GM12875 (cell line): ENCODE measurements around the gene RIMKLB.

ENCODE experiments used
- H3K4me3 ChIP-seq: one replicate; pipeline ENCODE4 v1.5.1; 2011; ENCODE audit warnings: low read depth, low read length, control low read depth
- CTCF ChIP-seq: IDR thresholded peaks from 2 replicates; pipeline ENCODE4 v1.5.1; 2011; ENCODE audit warnings: low read depth, mild to moderate bottlenecking, control low read depth, inconsistent platforms, low read length, moderate library complexity, borderline replicate concordance; ENCODE audit not compliant: insufficient read depth

The RIMKLB gene

DNA sequence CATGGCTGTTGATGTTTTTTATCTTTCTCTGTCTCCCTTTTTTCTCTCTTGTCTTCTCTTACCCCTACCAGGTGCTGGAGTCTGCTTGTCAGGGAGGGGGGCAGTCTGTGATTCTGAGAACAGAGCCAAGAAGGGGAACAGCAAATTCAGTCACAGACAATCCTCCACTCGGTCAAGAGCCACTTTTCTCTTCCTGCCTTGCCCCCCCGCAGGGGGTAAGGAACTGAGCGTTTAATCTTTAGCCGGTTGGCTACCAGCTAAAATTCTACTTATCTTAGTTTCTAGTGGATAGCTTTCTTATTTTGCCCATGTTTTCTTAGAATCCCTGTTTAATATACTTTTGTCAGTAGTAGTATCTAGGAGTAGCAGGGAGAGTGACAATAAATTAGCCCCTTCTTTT lies 1.9 kb downstream of the RIMKLB start:
- peak overlapping the region; percentile 6 for H3K4me3 ChIP-seq
- no peak for TF ChIP-seq CTCF

DNA sequence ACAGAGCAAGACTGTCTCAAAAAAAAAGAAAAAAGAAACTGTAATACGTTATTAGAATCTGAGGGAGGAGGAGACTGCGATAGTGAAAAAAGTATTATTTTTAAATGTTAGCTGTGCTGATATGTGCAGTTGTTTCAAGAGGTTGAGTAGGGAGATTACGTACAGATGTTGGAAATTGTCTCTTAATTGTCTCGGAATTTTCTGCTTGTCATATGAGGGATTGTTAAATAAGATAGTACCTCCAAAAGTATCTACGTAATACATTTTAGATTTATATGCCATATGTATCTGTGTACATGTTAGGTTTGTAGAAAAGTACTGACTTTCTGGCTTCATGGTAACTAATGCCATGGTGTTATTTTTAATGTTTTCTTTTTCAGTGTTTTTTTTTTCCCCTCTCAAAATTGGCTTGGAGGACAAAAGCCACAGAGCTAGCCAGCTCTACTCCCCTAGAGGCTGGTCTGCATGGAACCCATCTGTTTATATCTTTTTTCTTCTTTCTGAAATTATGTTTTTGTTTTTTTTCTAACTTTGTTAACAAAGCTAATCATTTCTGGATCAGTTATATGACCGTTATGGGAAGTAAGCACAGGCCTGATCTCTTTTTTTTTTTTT lies 3.4 kb downstream of the RIMKLB start:
- TF ChIP-seq CTCF, result no peak
- no peak overlapping the region for H3K4me3 ChIP-seq

GRCh38 chr12:8702159-8702558 lies 4.4 kb downstream of the RIMKLB start:
- no peak overlapping the region for H3K4me3 ChIP-seq
- no peak for TF ChIP-seq CTCF

DNA sequence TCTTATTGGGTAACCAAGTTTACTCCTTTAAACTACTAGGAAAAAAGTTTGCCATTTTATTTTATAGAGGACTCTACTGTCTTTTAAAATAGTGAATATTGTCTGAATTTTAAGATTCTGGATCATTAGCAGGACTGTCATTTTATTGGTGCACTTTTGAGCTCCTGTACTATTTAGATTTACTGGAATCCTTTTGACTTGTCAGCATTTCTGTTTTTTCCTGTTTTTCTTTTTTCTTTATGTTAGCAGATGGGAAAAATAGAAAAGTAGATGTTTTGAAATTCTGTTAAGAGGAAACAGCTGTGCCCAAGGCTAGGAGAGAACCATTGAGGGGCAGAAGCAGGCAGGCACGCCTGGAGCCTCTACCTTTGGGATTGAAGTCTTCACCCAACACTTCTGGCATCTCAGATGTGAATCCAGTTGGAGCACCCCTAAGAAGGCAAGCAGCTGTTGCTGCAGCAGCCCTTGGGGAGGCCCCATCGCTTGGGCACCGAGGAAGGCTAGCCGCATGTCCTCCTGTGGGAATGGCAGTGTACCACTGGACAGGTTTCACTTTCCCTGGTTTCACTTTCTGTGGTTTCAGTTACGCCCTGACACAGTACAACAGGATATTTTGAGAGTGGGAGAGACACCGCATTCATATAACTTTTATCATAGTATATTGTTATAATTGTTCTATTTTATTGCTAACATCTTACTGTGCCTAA lies 11.5 kb downstream of the RIMKLB start:
- no peak overlapping the region for H3K4me3 ChIP-seq
- no peak for TF ChIP-seq CTCF

DNA sequence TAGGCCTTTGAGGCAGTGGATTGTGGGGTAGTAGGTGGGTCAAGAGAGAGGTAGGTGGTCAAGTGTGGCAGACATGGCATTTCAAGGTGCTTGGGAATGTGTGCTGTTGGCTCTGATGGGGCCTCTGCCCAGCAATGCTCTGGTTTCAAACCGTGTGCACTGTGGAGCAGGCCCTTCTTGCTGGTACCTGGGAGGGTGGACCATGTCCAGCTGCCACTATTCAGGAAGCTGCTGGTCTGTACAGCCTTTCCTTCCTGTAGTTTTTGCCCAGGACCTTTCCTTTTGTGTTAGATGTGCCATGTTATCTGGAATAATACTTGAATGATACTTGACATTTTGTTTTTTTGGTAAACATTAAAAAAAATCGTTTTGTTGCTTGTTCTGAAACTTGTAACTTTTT lies 14.8 kb downstream of the RIMKLB start:
- H3K4me3 ChIP-seq, result no peak overlapping the region
- TF ChIP-seq CTCF, result no peak

GRCh38 chr12:8722286-8722800 lies 24.6 kb downstream of the RIMKLB start:
- no peak overlapping the region for H3K4me3 ChIP-seq
- TF ChIP-seq CTCF, result no peak

GRCh38 chr12:8734873-8735381 lies 37.1 kb downstream of the RIMKLB start:
- TF ChIP-seq CTCF, result no peak

More at GRCh38 chr12:8734873-8735381, 37.1 kb downstream of the RIMKLB start:
- no peak overlapping the region for H3K4me3 ChIP-seq
